ENCODE data around the gene METTL9. TPM values are rescaled to one million over a fixed set of nuclear protein-coding genes. Genes with fewer than 3 reads are reported as not detected.
A peak's percentile ranks its signal among the peaks of the same experiment; 100 is the strongest.

The METTL9 gene
- polyA plus RNA-seq, 3 donors, result 181 to 400 (median 373) TPM

GRCh38 chr16:21622545-21622944 is 23.2 kb downstream of the METTL9 start:
- H3K27me3 ChIP-seq (ENCODE audit: control insufficient read depth in 2 of 2, insufficient read depth in 2 of 2, low read length in 2 of 2), result no peaks in the 10 kb centered on the region
- H2AFZ ChIP-seq (ENCODE audit: insufficient read depth, low read depth, low read length, poor library complexity, severe bottlenecking), result no peak overlapping the region
- no peak overlapping the region for H3K4me3 Mint-ChIP-seq
- H3K4me3 ChIP-seq (replicated peaks in 1 of 3; ENCODE audit: low read depth in 2 of 3, low read length in 3 of 3), result no peak overlapping the region
- H3K27me3 Mint-ChIP-seq (ENCODE audit: low read depth in 3 of 3), result peaks cover 0 to 4% (median 0%) of the 10 kb centered on the region in 3 donors
- H3K9ac ChIP-seq (ENCODE audit: insufficient read depth, low read length, poor library complexity, severe bottlenecking), result no peak overlapping the region
- peaks cover 33 to 51% of the 10 kb centered on the region in 2 donors for H3K36me3 ChIP-seq (replicated peaks in 1 of 2; ENCODE audit: control insufficient read depth in 1 of 2, insufficient read depth in 2 of 2, low read length in 2 of 2)
- H3K9me3 ChIP-seq (replicated peaks in 1 of 2; ENCODE audit: control insufficient read depth in 1 of 2, insufficient read depth in 1 of 2, low read length in 2 of 2), result no peaks in the 10 kb centered on the region
- H3K4me1 Mint-ChIP-seq, result peaks cover 71% of the 10 kb centered on the region
- intact Hi-C loops (cut with micrococcal nuclease), result no loop called here
- H3K4me2 ChIP-seq (replicated peaks; ENCODE audit: extremely low read depth, low read length, poor library complexity, severe bottlenecking), result no peak overlapping the region
- H3K9me3 Mint-ChIP-seq, result peaks cover 0 to 2% (median 0%) of the 10 kb centered on the region in 7 donors
- 100% methylated on average over 1 of the region's 1 CpG for WGBS (ENCODE audit: insufficient coverage)
- H3K79me2 ChIP-seq (ENCODE audit: insufficient read depth, low read length), result peaks cover 94% of the 10 kb centered on the region
- peak overlapping the region in 1 of 2 donors; percentile 26 for H3K27ac ChIP-seq (ENCODE audit: low read depth in 1 of 2, low read length in 2 of 2)
- peak overlapping the region in 2 of 7 donors; percentile 15 to 25 for H3K27ac Mint-ChIP-seq
- H4K20me1 ChIP-seq (ENCODE audit: insufficient read depth, low read length), result peaks cover 46% of the 10 kb centered on the region
- peaks cover 67 to 74% of the 10 kb centered on the region in 2 donors for H3K4me1 ChIP-seq (ENCODE audit: control insufficient read depth in 1 of 2, insufficient read depth in 2 of 2, low read length in 2 of 2)
- peaks cover 58 to 83% of the 10 kb centered on the region in 2 donors for H3K36me3 Mint-ChIP-seq
- DNase-seq, result no peak
- no peak for TF ChIP-seq CTCF (IDR thresholded peaks at IDR 0.05)

DNA sequence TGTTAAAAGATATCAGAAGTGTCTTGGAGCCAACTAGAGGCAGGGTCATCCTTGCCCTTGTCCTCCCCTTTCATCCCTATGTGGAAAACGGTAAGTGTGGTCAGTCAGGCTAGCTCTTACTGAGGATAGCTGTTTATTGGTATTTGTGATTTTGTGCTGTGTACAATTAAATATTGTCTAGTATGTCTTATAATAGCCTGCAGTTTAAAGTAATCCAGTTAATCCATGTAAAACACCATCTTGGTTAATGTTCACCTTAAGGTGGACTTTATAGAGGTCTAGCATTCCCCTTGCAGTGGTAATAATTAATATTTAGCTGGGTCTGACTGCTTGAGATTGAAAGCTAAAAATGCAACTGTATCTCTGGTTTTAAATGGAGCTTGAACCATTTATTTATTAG is 25.6 kb downstream of the METTL9 start:
- Mint-ChIP-seq H3K27me3 (ENCODE audit: low read depth in 3 of 3) (peaks cover 0 to 4% (median 0%) of the 10 kb centered on the region in 3 donors), H3K9me3 (peaks cover 0 to 7% (median 2%) of the 10 kb centered on the region in 7 donors), H3K36me3 (peaks cover 62 to 84% of the 10 kb centered on the region in 2 donors), H3K4me1 (peaks cover 65% of the 10 kb centered on the region), H3K27ac (peak overlapping the region; percentile 55 to 99 (median 93)), H3K4me3 (no peak overlapping the region)
- Histone ChIP-seq H3K4me1 (ENCODE audit: control insufficient read depth in 1 of 2, insufficient read depth in 2 of 2, low read length in 2 of 2) (peaks cover 53 to 67% of the 10 kb centered on the region in 2 donors), H4K20me1 (ENCODE audit: insufficient read depth, low read length) (peaks cover 41% of the 10 kb centered on the region), H2AFZ (ENCODE audit: insufficient read depth, low read depth, low read length, poor library complexity, severe bottlenecking) (no peak overlapping the region), H3K36me3 (replicated peaks in 1 of 2; ENCODE audit: control insufficient read depth in 1 of 2, insufficient read depth in 2 of 2, low read length in 2 of 2) (peaks cover 42 to 57% of the 10 kb centered on the region in 2 donors), H3K9me3 (replicated peaks in 1 of 2; ENCODE audit: control insufficient read depth in 1 of 2, insufficient read depth in 1 of 2, low read length in 2 of 2) (peaks cover 0 to 5% of the 10 kb centered on the region in 2 donors), H3K4me2 (replicated peaks; ENCODE audit: extremely low read depth, low read length, poor library complexity, severe bottlenecking) (no peak overlapping the region), H3K79me2 (ENCODE audit: insufficient read depth, low read length) (peaks cover 94% of the 10 kb centered on the region), H3K9ac (ENCODE audit: insufficient read depth, low read length, poor library complexity, severe bottlenecking) (no peak overlapping the region), H3K27me3 (ENCODE audit: control insufficient read depth in 2 of 2, insufficient read depth in 2 of 2, low read length in 2 of 2) (no peaks in the 10 kb centered on the region), H3K27ac (ENCODE audit: low read depth in 1 of 2, low read length in 2 of 2) (peak overlapping the region in 1 of 2 donors; percentile 87), H3K4me3 (replicated peaks in 1 of 3; ENCODE audit: low read depth in 2 of 3, low read length in 3 of 3) (no peak overlapping the region)
- no peak for DNase-seq
- no CpG with 5 or more reads among the region's 1 CpG for WGBS (ENCODE audit: insufficient coverage)
- TF ChIP-seq CTCF (IDR thresholded peaks at IDR 0.05), result no peak
- intact Hi-C loops (cut with micrococcal nuclease), result loop anchor here (5.0 kb wide), 2 partner anchors 33 to 38 kb away; no protein-coding TSS in a partner anchor

Measured in CD14-positive monocyte (primary cell).